ENCODE results near the gene PLEKHJ1.

PLEKHJ1 gene

GRCh38 chr19:2278459-2279158 lies 42.5 kb upstream of the PLEKHJ1 start:
- TF ChIP-seq CTCF (IDR thresholded peaks at IDR 0.05; ENCODE audit: low read depth, low read length) = no peak
- DNase-seq (ENCODE audit: extremely low read depth, low read depth) = no peak

GRCh38 chr19:2277138-2277537 lies 41.0 kb upstream of the PLEKHJ1 start:
- DNase-seq (ENCODE audit: extremely low read depth, low read depth) = no peak
- no peak for TF ChIP-seq CTCF (IDR thresholded peaks at IDR 0.05; ENCODE audit: low read depth, low read length)

GRCh38 chr19:2276429-2276986 lies 40.4 kb upstream of the PLEKHJ1 start:
- no peak for TF ChIP-seq CTCF (IDR thresholded peaks at IDR 0.05; ENCODE audit: low read depth, low read length)
- no peak for DNase-seq (ENCODE audit: extremely low read depth, low read depth)

GRCh38 chr19:2275588-2276428 lies 39.7 kb upstream of the PLEKHJ1 start:
- no peak for DNase-seq (ENCODE audit: extremely low read depth, low read depth)
- TF ChIP-seq CTCF (IDR thresholded peaks at IDR 0.05; ENCODE audit: low read depth, low read length) = no peak

- TF ChIP-seq CTCF (IDR thresholded peaks at IDR 0.05; ENCODE audit: low read depth, low read length) = peak; percentile 61
- DNase-seq (ENCODE audit: extremely low read depth, low read depth) = no peak
Measured at GRCh38 chr19:2274931-2275535, 38.9 kb upstream of the PLEKHJ1 start.

GRCh38 chr19:2274185-2274711 lies 38.1 kb upstream of the PLEKHJ1 start:
- TF ChIP-seq CTCF (IDR thresholded peaks at IDR 0.05; ENCODE audit: low read depth, low read length) = no peak
- no peak for DNase-seq (ENCODE audit: extremely low read depth, low read depth)
